ENCODE results near the gene MED12L.

- TF ChIP-seq CTCF (IDR thresholded peaks at IDR 0.05) (no peak), POLR2A (IDR thresholded peaks at IDR 0.05) (no peak)
Measured at GRCh38 chr3:151371526-151371925, 286.1 kb downstream of the MED12L start.

All from esophagus squamous epithelium (tissue), 4 donors.